WI38 (cell line): ENCODE data around the gene SERAC1.

Experiments
- H3K4me3 ChIP-seq: 2 replicates; pipeline ENCODE4 v1.5.1; 2011; ENCODE audit warnings: low read depth, mild to moderate bottlenecking, control low read depth, low read length
- CTCF ChIP-seq: IDR thresholded peaks from 2 replicates; pipeline ENCODE4 v1.5.1; 2012; ENCODE audit warnings: low read depth, mild to moderate bottlenecking, control low read depth, low read length

SERAC1 gene

DNA sequence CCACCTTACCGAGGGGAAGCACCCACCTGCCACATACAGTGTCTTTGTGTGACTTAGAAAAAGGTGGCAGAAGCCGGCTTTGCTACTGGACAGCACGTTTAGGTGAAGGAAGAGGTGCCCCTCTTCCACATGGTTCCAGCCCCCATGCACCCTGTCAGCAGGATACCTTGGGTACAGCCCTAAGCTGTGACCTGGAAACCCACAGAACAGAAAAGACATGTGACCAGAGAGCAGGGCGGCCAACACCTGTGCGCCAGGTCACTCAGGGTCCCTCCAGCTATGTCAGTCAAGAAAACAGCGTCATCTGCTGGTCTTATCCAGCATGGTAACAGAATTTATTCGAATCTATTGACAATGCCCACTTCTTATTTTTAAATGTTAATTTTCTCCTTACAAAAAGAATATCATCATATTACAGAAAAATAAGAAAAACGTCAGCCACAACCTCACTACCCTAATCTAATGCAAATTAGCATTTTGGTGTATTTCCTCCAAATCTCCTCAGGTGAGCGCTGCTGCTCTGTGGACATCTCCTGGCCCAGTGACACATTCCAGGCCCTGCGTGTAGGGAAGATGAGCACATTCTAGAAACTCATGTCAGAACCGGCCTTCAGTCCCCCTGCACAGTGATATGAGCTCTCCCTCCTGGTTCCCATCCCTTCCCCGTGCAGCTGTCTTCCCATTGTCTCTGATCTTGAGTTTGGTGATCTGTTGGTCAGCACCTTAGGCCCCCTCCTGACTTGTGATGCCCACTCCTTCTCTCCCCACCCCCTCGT, 37.3 kb upstream of the SERAC1 start:
- peak; percentile 25; the same call in 1 of the 2 replicates for TF ChIP-seq CTCF
- no peak overlapping the region for H3K4me3 ChIP-seq

DNA sequence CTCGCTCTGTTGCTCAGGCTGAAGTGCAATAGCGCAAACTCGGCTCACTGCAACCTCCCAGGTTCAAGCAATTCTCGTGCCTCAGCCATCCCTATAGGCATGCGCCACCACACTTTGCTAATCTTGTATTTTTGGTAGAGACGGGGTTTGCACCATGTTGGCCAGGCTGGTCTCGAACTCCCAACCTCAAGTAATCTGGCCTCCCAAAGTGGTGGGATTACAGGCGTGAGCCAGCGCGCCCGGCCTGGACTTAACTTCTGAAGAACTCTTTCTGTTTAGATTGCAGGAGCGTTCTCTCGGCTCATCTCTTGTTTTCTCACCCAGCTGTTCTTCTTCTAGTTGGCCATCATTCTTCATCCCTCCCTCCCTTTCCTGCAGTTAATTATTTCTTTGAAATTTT, 30.4 kb upstream of the SERAC1 start:
- no peak overlapping the region for H3K4me3 ChIP-seq
- no peak for TF ChIP-seq CTCF

- H3K4me3 ChIP-seq: no peak overlapping the region
- TF ChIP-seq CTCF: no peak
Measured at GRCh38 chr6:158194487-158195280, 26.6 kb upstream of the SERAC1 start.

GRCh38 chr6:158191761-158192160, 23.7 kb upstream of the SERAC1 start:
- no peak for TF ChIP-seq CTCF
- no peak overlapping the region for H3K4me3 ChIP-seq

- no peak for TF ChIP-seq CTCF
- H3K4me3 ChIP-seq: no peak overlapping the region
Measured at GRCh38 chr6:158191032-158191431, 23.0 kb upstream of the SERAC1 start.

DNA sequence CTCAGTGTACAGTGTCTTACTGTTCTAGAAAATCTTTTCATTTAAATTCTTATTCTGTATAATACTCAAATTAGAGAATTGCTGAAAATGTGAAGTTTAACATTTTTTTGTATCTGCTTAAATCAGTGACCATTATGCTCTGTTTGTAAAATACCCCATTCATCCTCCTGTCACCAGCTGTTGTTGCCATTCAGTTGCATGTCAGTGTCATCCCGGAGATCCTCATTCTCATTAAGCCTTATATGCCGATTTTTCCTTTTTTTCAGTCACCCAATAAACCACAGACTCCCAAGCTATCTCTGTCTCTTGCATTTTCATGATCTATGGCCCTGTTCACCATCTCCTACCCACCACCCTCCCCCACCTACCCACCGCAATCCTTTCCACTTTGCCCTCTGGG, 20.5 kb upstream of the SERAC1 start:
- no peak for TF ChIP-seq CTCF
- H3K4me3 ChIP-seq: no peak overlapping the region
